HepG2 (cell line): ENCODE measurements around the gene MMP7. TPM values are rescaled to one million over a fixed set of nuclear protein-coding genes. Genes with fewer than 3 reads are reported as not detected.

ENCODE experiments used
- CREB1 ChIP-seq, 2 experiments: fragments of 450-650 bp in 1 of 2; IDR thresholded peaks; 2 replicates each; pipeline ENCODE4 v1.6.1; 2016 to 2017; ENCODE audit warnings: control low read depth in 1 of 2, mild to moderate bottlenecking in 1 of 2, missing compliant biosample characterization in 1 of 2, missing genetic modification characterization in 1 of 2
- FOSL2 ChIP-seq: sonication (generic); formaldehyde crosslinking; IDR thresholded peaks from 2 replicates; pipeline ENCODE4 v1.4.0; 2020; ENCODE audit warnings: missing genetic modification reagents
- HOXA5 ChIP-seq: sonication (generic); formaldehyde crosslinking; IDR thresholded peaks from 2 replicates; pipeline ENCODE4 v1.4.0; 2020; ENCODE audit warnings: missing genetic modification reagents
- KDM5A ChIP-seq: fragments of 200-600 bp; sonication (generic); IDR thresholded peaks from 2 replicates; pipeline ENCODE4 v1.7.0; 2018; ENCODE audit warnings: antibody characterized with exemption, mild to moderate bottlenecking, low read length, borderline replicate concordance
- KDM5B ChIP-seq: sonication (generic); formaldehyde crosslinking; IDR thresholded peaks from 2 replicates; pipeline ENCODE4 v1.4.0; 2020; ENCODE audit warnings: missing genetic modification reagents, mild to moderate bottlenecking, borderline replicate concordance
- KLF13 ChIP-seq: sonication (generic); formaldehyde crosslinking; IDR thresholded peaks from 2 replicates; pipeline ENCODE4 v1.4.0; 2020; ENCODE audit warnings: mild to moderate bottlenecking, missing genetic modification reagents
- KMT2B ChIP-seq: IDR thresholded peaks from 2 replicates; pipeline ENCODE4 v1.6.1; 2016; ENCODE audit warnings: missing genetic modification reagents, missing compliant biosample characterization
- MXD3 ChIP-seq: IDR thresholded peaks from 2 replicates; pipeline ENCODE4 v1.6.1; 2016; ENCODE audit warnings: mild to moderate bottlenecking, missing biosample characterization, missing genetic modification reagents
- PAX8 ChIP-seq: sonication (generic); formaldehyde crosslinking; IDR thresholded peaks from 2 replicates; pipeline ENCODE4 v1.8.0; 2022; ENCODE audit warnings: mild to moderate bottlenecking, missing genetic modification reagents, borderline replicate concordance
- PRMT3 ChIP-seq: sonication (generic); formaldehyde crosslinking; IDR thresholded peaks from 2 replicates; pipeline ENCODE4 v1.8.1; 2022; ENCODE audit warnings: low read depth, mild to moderate bottlenecking, moderate library complexity, missing genetic modification reagents, borderline replicate concordance
- SALL1 ChIP-seq: sonication (generic); formaldehyde crosslinking; IDR thresholded peaks from 2 replicates; pipeline ENCODE4 v1.8.0; 2022; ENCODE audit warnings: mild to moderate bottlenecking, missing genetic modification reagents
- SOX13 ChIP-seq, 3 experiments: fragments of 450-650 bp in 1 of 3; sonication (generic) in 1 of 3; formaldehyde crosslinking in 1 of 3; IDR thresholded peaks in 2 of 3; conservative IDR thresholded peaks in 1 of 3; 2 replicates each; pipeline versions ENCODE4 v1.5.0 to v1.6.1; 2016 to 2020; ENCODE audit warnings: antibody characterized with exemption in 1 of 3, mild to moderate bottlenecking in 1 of 3, missing compliant biosample characterization in 1 of 3, missing genetic modification reagents in 1 of 3, moderate library complexity in 1 of 3
- TARDBP ChIP-seq: sonication (generic); formaldehyde crosslinking; IDR thresholded peaks from 2 replicates; pipeline ENCODE4 v1.8.0; 2022; ENCODE audit warnings: mild to moderate bottlenecking, missing genetic modification reagents
- TIGD3 ChIP-seq: sonication (generic); formaldehyde crosslinking; IDR thresholded peaks from 2 replicates; pipeline ENCODE4 v1.5.1; 2020; ENCODE audit warnings: mild to moderate bottlenecking, missing genetic modification reagents, borderline replicate concordance
- ZFP91 ChIP-seq: sonication (generic); formaldehyde crosslinking; IDR thresholded peaks from 2 replicates; pipeline ENCODE4 v1.9.0; 2022; ENCODE audit warnings: missing genetic modification reagents, mild to moderate bottlenecking, borderline replicate concordance
- ZKSCAN8 ChIP-seq: IDR thresholded peaks from 2 replicates; pipeline ENCODE4 v1.6.1; 2016; ENCODE audit warnings: borderline replicate concordance, missing genetic modification reagents, missing compliant biosample characterization
- ZNF260 ChIP-seq: sonication (generic); formaldehyde crosslinking; IDR thresholded peaks from 2 replicates; pipeline ENCODE4 v1.4.0; 2020; ENCODE audit warnings: missing genetic modification reagents, low read depth, mild to moderate bottlenecking, borderline replicate concordance
- ZNF432 ChIP-seq: sonication (generic); formaldehyde crosslinking; IDR thresholded peaks from 2 replicates; pipeline ENCODE4 v1.5.0; 2020; ENCODE audit warnings: missing genetic modification reagents, mild to moderate bottlenecking, borderline replicate concordance
- ZNF652 ChIP-seq: IDR thresholded peaks from 2 replicates; pipeline ENCODE4 v1.6.1; 2016; ENCODE audit warnings: low read depth, borderline replicate concordance
- ZNF781 ChIP-seq: sonication (generic); formaldehyde crosslinking; IDR thresholded peaks from 2 replicates; pipeline ENCODE4 v1.5.1; 2020; ENCODE audit warnings: borderline replicate concordance, mild to moderate bottlenecking, missing genetic modification reagents; ENCODE audit errors: not compliant biosample characterization
- ZNF850 ChIP-seq: sonication (generic); formaldehyde crosslinking; conservative IDR thresholded peaks from 2 replicates; pipeline ENCODE4 v1.9.0; 2021; ENCODE audit warnings: mild to moderate bottlenecking, missing genetic modification reagents
- ZSCAN12 ChIP-seq: sonication (generic); formaldehyde crosslinking; IDR thresholded peaks from 2 replicates; pipeline ENCODE4 v1.9.0; 2021; ENCODE audit warnings: mild to moderate bottlenecking, missing genetic modification reagents
- ZSCAN31 ChIP-seq: sonication (generic); formaldehyde crosslinking; IDR thresholded peaks from 2 replicates; pipeline ENCODE4 v1.5.0; 2020; ENCODE audit warnings: low read depth, mild to moderate bottlenecking, missing genetic modification reagents
- ZUFSP ChIP-seq: sonication (generic); formaldehyde crosslinking; IDR thresholded peaks from 2 replicates; pipeline ENCODE4 v1.9.0; 2021; ENCODE audit warnings: missing genetic modification reagents, mild to moderate bottlenecking, borderline replicate concordance
- polyA plus RNA-seq, 8 experiments: library from polyadenylated mRNA; depleted of rRNA in 3 of 8; stranded (reverse) in 7 of 8; unstranded in 1 of 8; fragments of >200 nt; fragmentation: Illumina TruSeq in 4 of 8; extraction: Trizol in 4 of 8; gene quantifications; 2 replicates each; pipeline versions ENCODE4 v1.2.1 to v1.2.3, GENCODE V29; 2011 to 2016; ENCODE audit warnings: low read depth in 4 of 8, missing spikeins in 1 of 8, mixed read lengths in 1 of 8; ENCODE audit not compliant: insufficient read depth in 1 of 8
- total RNA-seq, 5 experiments: library from RNA; depleted of rRNA; stranded (reverse); fragments of >200 nt; fragmentation: Illumina TruSeq; extraction: Trizol; gene quantifications; 2 replicates each; pipeline ENCODE4 v1.2.3, GENCODE V29; 2016; ENCODE audit warnings: low read depth in 1 of 5

MMP7 gene
- total and polyA plus RNA-seq, 2 of the 13 experiments (the other 11 are each of a cell fraction or from before 2014, with no cell fraction given): 0.17 TPM; not detected in 1

- TF ChIP-seq SOX13 (IDR thresholded peaks at IDR 0.05) (peak; percentile 71), SOX13 (CRISPR knock-in tag; conservative IDR thresholded peaks at IDR 0.05 in 1 of 2, IDR thresholded peaks at IDR 0.05 in 1 of 2) (peak in 1 of 2 experiments; percentile 87; a peak in 2 of 4 replicates), ZNF432 (CRISPR knock-in tag) (no peak), ZNF850 (CRISPR knock-in tag) (no peak), KMT2B (CRISPR knock-in tag) (peak; percentile 36; the same call in 1 of the 2 replicates), ZNF652 (CRISPR knock-in tag) (peak; percentile 40; the same call in 1 of the 2 replicates), TARDBP (CRISPR knock-in tag) (peak; percentile 81; the same call in 1 of the 2 replicates), ZUFSP (CRISPR knock-in tag) (no peak), ZSCAN31 (CRISPR knock-in tag) (0 out of 2 replicates have a peak, but pooled peaks have one; percentile 31), ZFP91 (CRISPR knock-in tag) (no peak), FOSL2 (CRISPR knock-in tag) (0 out of 2 replicates have a peak, but pooled peaks have one; percentile 51), KLF13 (CRISPR knock-in tag) (no peak), ZKSCAN8 (CRISPR knock-in tag) (peak; percentile 90), CREB1 (IDR thresholded peaks at IDR 0.05) (no peak), CREB1 (CRISPR knock-in tag; IDR thresholded peaks at IDR 0.05) (peak; percentile 63), ZSCAN12 (CRISPR knock-in tag) (0 out of 2 replicates have a peak, but pooled peaks have one; percentile 52), PAX8 (no peak), KDM5B (CRISPR knock-in tag) (no peak), KDM5A (no peak), SALL1 (peak; percentile 83), MXD3 (no peak), ZNF781 (CRISPR knock-in tag) (no peak), HOXA5 (CRISPR knock-in tag) (0 out of 2 replicates have a peak, but pooled peaks have one; percentile 43), TIGD3 (CRISPR knock-in tag) (no peak), PRMT3 (CRISPR knock-in tag) (no peak), ZNF260 (CRISPR knock-in tag) (no peak)
Measured at GRCh38 chr11:102476812-102477211, 53.7 kb downstream of the MMP7 start (continued).
